ENCODE measurements around the gene ENPP3. TPM values are rescaled to one million over a fixed set of nuclear protein-coding genes. Genes with fewer than 3 reads are reported as not detected.

ENPP3 gene
- total and polyA plus RNA-seq, 2 of the 13 experiments (the other 11 are each of a cell fraction or from before 2014, with no cell fraction given), result 40.0 to 75.4 TPM

- no peak overlapping the region for H2AFZ ChIP-seq (ENCODE audit: low read length)
- H3K9me3 ChIP-seq (ENCODE audit: low read length), result no peaks in the 10 kb centered on the region
- no peak overlapping the region for H3K27ac ChIP-seq (ENCODE audit: extremely low read length, insufficient read depth, low read length)
- no peaks in the 10 kb centered on the region for H3K36me3 ChIP-seq (replicated peaks in 1 of 2; ENCODE audit: control insufficient read depth in 1 of 2, insufficient read depth in 2 of 2, low read length in 2 of 2)
- in situ Hi-C loops (cut with HindIII; ENCODE audit: extremely low pct_ligation_motif_present, low pct_unique_long_range_greater_than_20kb), result no loop called here
- intact Hi-C loops (cut with micrococcal nuclease; ENCODE audit: unreplicated experiment), result loop anchor here (1.0 kb wide), 1 partner anchor 129 kb away; no protein-coding TSS in a partner anchor
- WGBS (ENCODE audit: low lambda C conversion rate), result 56% methylated on average over 3 of the region's 3 CpGs
- FAIRE-seq (no peak), DNase-seq (ENCODE audit: low spot score) (no peak), ATAC-seq (no peak)
- CTCF ChIA-PET (ENCODE audit: low intra/inter-chr PET ratio, low total read pairs), result no interaction called here
- no peak overlapping the region for H3K9ac ChIP-seq (ENCODE audit: insufficient read depth, low read depth, low read length)
- H3K4me3 ChIP-seq (replicated peaks in 1 of 3; ENCODE audit: insufficient read depth in 1 of 3, low read depth in 2 of 3, low read length in 3 of 3), result no peak overlapping the region
- BruUV-seq (replicated peaks), result no TSS peak
- no peak overlapping the region for H3K4me2 ChIP-seq (ENCODE audit: low read depth, low read length)
- H3K4me1 ChIP-seq (ENCODE audit: insufficient read depth, low read length), result peaks cover 38% of the 10 kb centered on the region
- H3K79me2 ChIP-seq (ENCODE audit: insufficient read depth, low read length), result no peaks in the 10 kb centered on the region
- POLR2A ChIA-PET, result interaction anchor here (1.5 kb wide), 1 partner anchor 55 kb away, joined by 3 read pairs; no protein-coding TSS in a partner anchor
- no peaks in the 10 kb centered on the region for H4K20me1 ChIP-seq (ENCODE audit: insufficient read depth, low read length)
- H3K27me3 ChIP-seq (ENCODE audit: control insufficient read depth in 1 of 2, insufficient read depth in 2 of 2, low read length in 2 of 2), result no peaks in the 10 kb centered on the region
- no peak for TF ChIP-seq ZBTB39 (CRISPR knock-in tag; IDR thresholded peaks at IDR 0.05)
- TF ChIP-seq KIAA2018 (CRISPR knock-in tag; IDR thresholded peaks at IDR 0.05; ENCODE audit: borderline replicate concordance), result no peak
- TF ChIP-seq, protein P1, sequence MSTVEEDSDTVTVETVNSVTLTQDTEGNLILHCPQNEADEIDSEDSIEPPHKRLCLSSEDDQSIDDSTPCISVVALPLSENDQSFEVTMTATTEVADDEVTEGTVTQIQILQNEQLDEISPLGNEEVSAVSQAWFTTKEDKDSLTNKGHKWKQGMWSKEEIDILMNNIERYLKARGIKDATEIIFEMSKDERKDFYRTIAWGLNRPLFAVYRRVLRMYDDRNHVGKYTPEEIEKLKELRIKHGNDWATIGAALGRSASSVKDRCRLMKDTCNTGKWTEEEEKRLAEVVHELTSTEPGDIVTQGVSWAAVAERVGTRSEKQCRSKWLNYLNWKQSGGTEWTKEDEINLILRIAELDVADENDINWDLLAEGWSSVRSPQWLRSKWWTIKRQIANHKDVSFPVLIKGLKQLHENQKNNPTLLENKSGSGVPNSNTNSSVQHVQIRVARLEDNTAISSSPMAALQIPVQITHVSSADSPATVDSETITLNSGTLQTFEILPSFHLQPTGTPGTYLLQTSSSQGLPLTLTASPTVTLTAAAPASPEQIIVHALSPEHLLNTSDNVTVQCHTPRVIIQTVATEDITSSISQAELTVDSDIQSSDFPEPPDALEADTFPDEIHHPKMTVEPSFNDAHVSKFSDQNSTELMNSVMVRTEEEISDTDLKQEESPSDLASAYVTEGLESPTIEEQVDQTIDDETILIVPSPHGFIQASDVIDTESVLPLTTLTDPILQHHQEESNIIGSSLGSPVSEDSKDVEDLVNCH (CRISPR knock-in tag; IDR thresholded peaks at IDR 0.05), result no peak
- TF ChIP-seq ZNF563 (CRISPR knock-in tag; IDR thresholded peaks at IDR 0.05), result no peak
- no peak for TF ChIP-seq ZNF878 (CRISPR knock-in tag; IDR thresholded peaks at IDR 0.05)
- no peak for TF ChIP-seq ZNF432 (CRISPR knock-in tag; IDR thresholded peaks at IDR 0.05; ENCODE audit: borderline replicate concordance)
- TF ChIP-seq ARNT (IDR thresholded peaks at IDR 0.05), result no peak
- no peak for TF ChIP-seq ZNF883 (CRISPR knock-in tag; IDR thresholded peaks at IDR 0.05; ENCODE audit: not compliant biosample characterization)
- TF ChIP-seq REXO4 (CRISPR knock-in tag; IDR thresholded peaks at IDR 0.05; ENCODE audit: borderline replicate concordance), result no peak
- no peak for TF ChIP-seq ZNF569 (CRISPR knock-in tag; IDR thresholded peaks at IDR 0.05; ENCODE audit: borderline replicate concordance)
Measured at GRCh38 chr6:131781687-131782086, 144.6 kb downstream of the ENPP3 start.
